Fibroblast of the aortic adventitia (primary cell): Measurements from ENCODE around the gene NINJ2. TPM values are rescaled to one million over a fixed set of nuclear protein-coding genes. Genes with fewer than 3 reads are reported as not detected.
A peak's percentile ranks its signal among the peaks of the same experiment; 100 is the strongest.
"Not testable (repeated sequence)": the region's sequence is repeated elsewhere in the genome, so short reads cannot be mapped to it uniquely, and the experiment has no call there.

Experiments used
- DNase-seq: peaks from one replicate; pipeline ENCODE4 v3.0.0-alpha.2; 2010; ENCODE audit warnings: low read depth
- H3K4me3 ChIP-seq: 2 replicates; pipeline ENCODE4 v1.5.1; 2011; ENCODE audit warnings: low read depth, mild to moderate bottlenecking, control low read depth, low read length, moderate library complexity
- CTCF ChIP-seq: IDR thresholded peaks from 2 replicates; pipeline ENCODE4 v1.5.1; 2011; ENCODE audit warnings: mild to moderate bottlenecking, low read length, control low read depth, inconsistent platforms; ENCODE audit not compliant: insufficient read depth
- total RNA-seq: library from RNA; depleted of rRNA; stranded (reverse); fragments of >200 nt; gene quantifications from 2 replicates; pipeline ENCODE4 v1.2.3, GENCODE V29; 2012; ENCODE audit warnings: low replicate concordance

NINJ2 gene
- 0.45 TPM in 1 of 2 replicates, not detected in the other for total RNA-seq

- no peak for TF ChIP-seq CTCF
- DNase-seq = no peak
- H3K4me3 ChIP-seq = peak within 1 kb of the TSS; percentile 43
Measured at GRCh38 chr12:663293-663871, at the start of gene NINJ2. Gene NINJ2, minus strand, starts transcription at chr12:663445. Its CDS starts 85 bp downstream, at chr12:663360.

- H3K4me3 ChIP-seq = no peak overlapping the region
- peak; percentile 20 for DNase-seq
- no peak for TF ChIP-seq CTCF
Measured at GRCh38 chr12:712172-712863, 49.1 kb upstream of the NINJ2 start.

GRCh38 chr12:709455-710020 lies 46.3 kb upstream of the NINJ2 start:
- TF ChIP-seq CTCF = no peak
- DNase-seq = no peak
- H3K4me3 ChIP-seq = no peak overlapping the region

- DNase-seq, H3K4me3 ChIP-seq: not testable (repeated sequence)
Measured at GRCh38 chr12:708084-708483, 44.8 kb upstream of the NINJ2 start.

- no peak for TF ChIP-seq CTCF
- DNase-seq = no peak
- no peak overlapping the region for H3K4me3 ChIP-seq
Measured at GRCh38 chr12:704516-705242, 41.4 kb upstream of the NINJ2 start.

- no peak for DNase-seq
- no peak for TF ChIP-seq CTCF
- no peak overlapping the region for H3K4me3 ChIP-seq
Measured at GRCh38 chr12:701896-702539, 38.8 kb upstream of the NINJ2 start.
